ENCODE results near the gene SNX25.

GRCh38 chr4:185221912-185222311, 12.5 kb downstream of the SNX25 start:
- no peak for TF ChIP-seq EZH2 (IDR thresholded peaks at IDR 0.05; ENCODE audit: borderline replicate concordance, low read length)
- TF ChIP-seq CTCF (IDR thresholded peaks at IDR 0.05; ENCODE audit: low read length) = no peak
